ENCODE measurements around the gene SLC9A9. TPM values are rescaled to one million over a fixed set of nuclear protein-coding genes. Genes with fewer than 3 reads are reported as not detected.

SLC9A9 gene
- total and polyA plus RNA-seq, 9 of the 15 experiments (the other 6 are each of a cell fraction or from before 2014, with no cell fraction given), result 0.03 to 0.13 TPM; not detected in 7

- TF ChIP-seq CHAMP1 (IDR thresholded peaks at IDR 0.05), result no peak
These were observed 604.6 kb downstream of the SLC9A9 start (continued) for GRCh38 chr3:143243686-143244085.

- FAIRE-seq, result no peak
- BruUV-seq (replicated peaks), result no TSS peak
These were observed 605.6 kb downstream of the SLC9A9 start for GRCh38 chr3:143242691-143243090.

More at GRCh38 chr3:143242691-143243090, 605.6 kb downstream of the SLC9A9 start:
- Histone ChIP-seq H3K4me2 (ENCODE audit: insufficient read depth, low read length) (no peak overlapping the region), H3K4me1 (replicated peaks in 1 of 2; ENCODE audit: control insufficient read depth in 2 of 2, insufficient read depth in 2 of 2, low read length in 2 of 2) (no peaks in the 10 kb centered on the region; a peak in 1 of 5 replicates), H4K20me1 (replicated peaks; ENCODE audit: control insufficient read depth, insufficient read depth, low read length) (no peaks in the 10 kb centered on the region), H3K79me2 (ENCODE audit: control insufficient read depth, insufficient read depth, low read length) (no peaks in the 10 kb centered on the region), H3K9ac (ENCODE audit: insufficient read depth in 1 of 2, low read depth in 2 of 2, low read length in 2 of 2) (no peak overlapping the region), H3K4me3 (no peak overlapping the region), H2AFZ (ENCODE audit: low read depth, low read length) (peak overlapping the region; percentile 15; the same call in 1 of the 2 replicates), H3K36me3 (ENCODE audit: control insufficient read depth, insufficient read depth, low read length) (no peaks in the 10 kb centered on the region), H3K9me3 (replicated peaks; ENCODE audit: control insufficient read depth, insufficient read depth, low read depth, low read length) (no peaks in the 10 kb centered on the region), H3K27me3 (ENCODE audit: control insufficient read depth in 2 of 2, insufficient read depth in 2 of 2, low read length in 2 of 2) (no peaks in the 10 kb centered on the region), H3K9me1 (ENCODE audit: control insufficient read depth, insufficient read depth, low read length) (no peaks in the 10 kb centered on the region), H3K27ac (ENCODE audit: extremely low read depth, low read depth, low read length) (no peak overlapping the region)
- WGBS (ENCODE audit: insufficient coverage, low coverage, missing lambda C conversion rate), result 74% methylated on average over 4 of the region's 4 CpGs
- intact Hi-C loops (cut with micrococcal nuclease), result no loop called here
- ChIA-PET CTCF (ENCODE audit: low intra/inter-chr PET ratio) (no interaction called here), POLR2A (interaction anchor here (1.0 kb wide), 1 partner anchor 20 kb away, joined by 4 read pairs; no protein-coding TSS in a partner anchor)
- TF ChIP-seq PHTF2 (CRISPR knock-in tag; IDR thresholded peaks at IDR 0.05), result no peak
- TF ChIP-seq ZNF780A (CRISPR knock-in tag; IDR thresholded peaks at IDR 0.05), result no peak
- TF ChIP-seq ZBTB9 (CRISPR knock-in tag; IDR thresholded peaks at IDR 0.05), result no peak
- no peak for TF ChIP-seq NFE2L1 (tag; IDR thresholded peaks at IDR 0.05; ENCODE audit: borderline replicate concordance, low read depth)
- TF ChIP-seq ZNF3 (CRISPR knock-in tag; IDR thresholded peaks at IDR 0.05), result no peak
- TF ChIP-seq ZNF668 (CRISPR knock-in tag; IDR thresholded peaks at IDR 0.05), result no peak
- no peak for TF ChIP-seq MAX (CRISPR knock-in tag; IDR thresholded peaks at IDR 0.05)
- TF ChIP-seq ZBTB7A (IDR thresholded peaks at IDR 0.05; ENCODE audit: borderline replicate concordance, control insufficient read depth, low read depth, low read length), result no peak
- TF ChIP-seq MTA1 (IDR thresholded peaks at IDR 0.05; ENCODE audit: borderline replicate concordance), result no peak
- TF ChIP-seq STAT5A (IDR thresholded peaks at IDR 0.05; ENCODE audit: borderline replicate concordance, low read length), result no peak
- TF ChIP-seq ZZZ3 (IDR thresholded peaks at IDR 0.05), result no peak
- no peak for DNase-seq (ENCODE audit: extremely low read depth in 1 of 4, low spot score in 3 of 4)
- in situ Hi-C loops (cut with MboI), result loop anchor here (5.0 kb wide), 1 partner anchor 60 kb away; no protein-coding TSS in a partner anchor
- ATAC-seq, result no peak
